H1 (cell line): Measurements from ENCODE around the gene KCNQ1OT1. TPM values are rescaled to one million over a fixed set of nuclear protein-coding genes. Genes with fewer than 3 reads are reported as not detected.

Source experiments
- BRCA1 ChIP-seq: IDR thresholded peaks from 2 replicates; pipeline ENCODE4 v1.6.1; 2012; ENCODE audit warnings: low read depth, low read length, improper control_type of control experiment
- CHD7 ChIP-seq: fragments of 300-600 bp; sonication (generic); IDR thresholded peaks from 2 replicates; pipeline ENCODE4 v1.7.1; 2012; ENCODE audit warnings: low read length, moderate library complexity, mild to moderate bottlenecking, inconsistent platforms; ENCODE audit not compliant: insufficient replicate concordance
- KDM5A ChIP-seq: fragments of 200-600 bp; IDR thresholded peaks from 2 replicates; pipeline ENCODE4 v1.7.1; 2012; ENCODE audit warnings: mild to moderate bottlenecking, low read length, inconsistent platforms, mixed read lengths
- NANOG ChIP-seq: IDR thresholded peaks from 2 replicates; pipeline ENCODE4 v1.6.1; 2011; ENCODE audit warnings: low read length, low read depth, mild to moderate bottlenecking, inconsistent platforms; ENCODE audit not compliant: insufficient read depth, poor library complexity, severe bottlenecking
- NRF1 ChIP-seq: IDR thresholded peaks from 2 replicates; pipeline ENCODE4 v1.6.1; 2011; ENCODE audit warnings: mild to moderate bottlenecking, low read depth, low read length, improper control_type of control experiment
- RBBP5 ChIP-seq: IDR thresholded peaks from 2 replicates; pipeline ENCODE4 v1.7.1; 2012; ENCODE audit warnings: low read depth, mild to moderate bottlenecking, inconsistent platforms, low read length, moderate library complexity, borderline replicate concordance
- SIRT6 ChIP-seq: IDR thresholded peaks from one replicate; pipeline ENCODE4 v1.7.1; 2012; ENCODE audit warnings: low read length, inconsistent platforms
- polyA plus RNA-seq, 7 experiments: library from polyadenylated mRNA; depleted of rRNA in 3 of 7; stranded (reverse) in 5 of 7; unstranded in 2 of 7; fragments of >200 nt in 5 of 7; fragments of 200-250 nt in 2 of 7; gene quantifications; 1 replicate in 5 of 7; 2 replicates in 1 of 7; 4 replicates in 1 of 7; pipeline versions ENCODE4 v1.2.1 to v1.2.3, GENCODE V29; 2011 to 2013; ENCODE audit warnings: missing spikeins in 2 of 7, mixed read lengths in 2 of 7
- total RNA-seq: library from RNA; stranded (reverse); fragmentation: NEBNext Ultra II Directional; extraction: Animal tissue kit (Norgen Biotek cat#: 25700); gene quantifications from 2 replicates; pipeline ENCODE4 v1.2.1, GENCODE V29; 2021

Gene KCNQ1OT1
- total and polyA plus RNA-seq, 2 of the 8 experiments (the other 6 are each of a cell fraction or from before 2014, with no cell fraction given): 0.21 to 1.2 TPM

- TF ChIP-seq CHD7: no peak
- TF ChIP-seq NRF1: no peak
- no peak for TF ChIP-seq KDM5A
- no peak for TF ChIP-seq NANOG
- no peak for TF ChIP-seq SIRT6
- TF ChIP-seq RBBP5: no peak
- no peak for TF ChIP-seq BRCA1
Measured at GRCh38 chr11:2572491-2573239, 127.1 kb downstream of the KCNQ1OT1 start (continued).
